Transverse colon (tissue), 3 donors: Measurements from ENCODE around the gene ZDHHC24.

ENCODE experiments used
- CTCF ChIP-seq, 5 experiments: fragments of 200-600 bp in 3 of 5; fragments of 450-650 bp in 2 of 5; sonication (generic) in 3 of 5; IDR thresholded peaks; 1 replicate in 2 of 5; 2 replicates in 3 of 5; pipeline ENCODE4 v1.5.1; 2016 to 2017; ENCODE audit warnings: antibody characterized with exemption in 5 of 5, inconsistent platforms in 3 of 5, mild to moderate bottlenecking in 2 of 5, moderate library complexity in 1 of 5
- POLR2A ChIP-seq: fragments of 450-650 bp; IDR thresholded peaks from one replicate; pipeline ENCODE4 v1.6.1; 2016; ENCODE audit warnings: antibody characterized with exemption, mild to moderate bottlenecking, moderate library complexity

GRCh38 chr11:66491315-66491935 is 54.4 kb downstream of the ZDHHC24 start:
- TF ChIP-seq POLR2A (no peak), CTCF (IDR thresholded peaks at IDR 0.05) (peak in 1 of 5 experiments; percentile 12)
